GM19438 (cell line): ENCODE results near the gene LENG8.
"Not testable (repeated sequence)": the region's sequence is repeated elsewhere in the genome, so short reads cannot be mapped to it uniquely, and the experiment has no call there.

Source experiments
- ATAC-seq: cut with Tn5 transposase; IDR thresholded peaks from one replicate; pipeline ENCODE4 v1.9.1; 2021; ENCODE audit warnings: low read depth; ENCODE audit not compliant: unreplicated experiment

The LENG8 gene

GRCh38 chr19:54436628-54437252 is 12.3 kb upstream of the LENG8 start:
- no peak for ATAC-seq

- no peak for ATAC-seq
These were observed 9.7 kb upstream of the LENG8 start for GRCh38 chr19:54439174-54439851.

GRCh38 chr19:54440641-54441040 is 8.4 kb upstream of the LENG8 start:
- ATAC-seq, result no peak

GRCh38 chr19:54444737-54445136 is 4.3 kb upstream of the LENG8 start:
- no peak for ATAC-seq

GRCh38 chr19:54446349-54446748 is 2.6 kb upstream of the LENG8 start:
- not testable (repeated sequence) for ATAC-seq

- ATAC-seq, result peak; percentile 16
These were observed 792 bp upstream of the LENG8 start for GRCh38 chr19:54448040-54448773.

GRCh38 chr19:54449701-54450069 is 686 bp downstream of the LENG8 start:
- ATAC-seq, result no peak

GRCh38 chr19:54451331-54451871 is 2.4 kb downstream of the LENG8 start:
- no peak for ATAC-seq

- ATAC-seq, result no peak
These were observed 3.0 kb downstream of the LENG8 start for GRCh38 chr19:54451997-54452396.

- ATAC-seq, result no peak
These were observed 3.6 kb downstream of the LENG8 start for GRCh38 chr19:54452626-54453025.

- ATAC-seq, result no peak
These were observed 5.2 kb downstream of the LENG8 start for GRCh38 chr19:54453921-54454780.

GRCh38 chr19:54454781-54455675 is 6.0 kb downstream of the LENG8 start:
- ATAC-seq, result no peak

- no peak for ATAC-seq
These were observed 6.9 kb downstream of the LENG8 start for GRCh38 chr19:54455786-54456422.

- ATAC-seq, result no peak
These were observed 7.7 kb downstream of the LENG8 start for GRCh38 chr19:54456423-54457373.

GRCh38 chr19:54457773-54458647 is 9.0 kb downstream of the LENG8 start:
- no peak for ATAC-seq

- no peak for ATAC-seq
These were observed 9.8 kb downstream of the LENG8 start for GRCh38 chr19:54458648-54459281.
